CD4-positive, alpha-beta T cell (primary cell): Measurements from ENCODE around the gene ACAP2. TPM values are rescaled to one million over a fixed set of nuclear protein-coding genes. Genes with fewer than 3 reads are reported as not detected.
A peak's percentile ranks its signal among the peaks of the same experiment; 100 is the strongest.

ENCODE experiments used
- ATAC-seq: fragments of 200-7000 bp; cut with Tn5 transposase; one replicate; pipeline ENCODE4 v1.10.0; 2022; ENCODE audit warnings: mild to moderate bottlenecking; ENCODE audit not compliant: poor library complexity
- CTCF ChIA-PET: fragments of 350-600 bp; sonication (Branson Sonifier 250); formaldehyde crosslinking; loops from one replicate; lab custom pipeline; 2021; ENCODE audit warnings: antibody characterized with exemption, inconsistent platforms; lab: Charles Lee
- POLR2A ChIA-PET: fragments of 350-600 bp; sonication (Branson Sonifier 250); formaldehyde crosslinking; loops from one replicate; lab custom pipeline; 2021; ENCODE audit warnings: antibody characterized with exemption, inconsistent platforms; lab: Charles Lee
- DNase-seq, 14 experiments: peaks; one replicate each; pipeline ENCODE4 v3.0.0-alpha.2; 2013 to 2020; ENCODE audit warnings: mixed read lengths in 2 of 14
- H3K27ac ChIP-seq, 2 donors: one replicate each; pipeline versions ENCODE4 v1.5.1 to v1.7.0; 2013; ENCODE audit warnings: low read length in 2 of 2, low read depth in 1 of 2, mild to moderate bottlenecking in 1 of 2
- H3K27me3 ChIP-seq, 2 experiments: 1 replicate in 1 of 2; 2 replicates in 1 of 2; pipeline versions ENCODE4 v1.6.1 to v1.7.0; 2013; ENCODE audit warnings: low read length in 2 of 2, control low read depth in 1 of 2, mild to moderate bottlenecking in 1 of 2, moderate library complexity in 1 of 2; ENCODE audit not compliant: insufficient read depth in 2 of 2, control insufficient read depth in 1 of 2
- H3K36me3 ChIP-seq: one replicate; pipeline ENCODE4 v1.6.1; 2013; ENCODE audit warnings: low read length, control low read depth; ENCODE audit not compliant: insufficient read depth
- H3K4me1 ChIP-seq: one replicate; pipeline ENCODE4 v1.6.1; 2013; ENCODE audit warnings: low read length, control low read depth; ENCODE audit not compliant: insufficient read depth
- H3K4me3 ChIP-seq: one replicate; pipeline ENCODE4 v1.5.1; 2013; ENCODE audit warnings: mild to moderate bottlenecking, low read length, moderate library complexity
- H3K9me3 ChIP-seq, 2 experiments: 1 replicate in 1 of 2; 2 replicates in 1 of 2; pipeline versions ENCODE4 v1.6.1 to v1.7.0; 2013; ENCODE audit warnings: low read length in 2 of 2, mild to moderate bottlenecking in 2 of 2, control low read depth in 1 of 2, moderate library complexity in 1 of 2; ENCODE audit not compliant: control insufficient read depth in 1 of 2, insufficient read depth in 1 of 2
- H3K27ac Mint-ChIP-seq: one replicate; pipeline ENCODE4 v1.8.0; 2020; ENCODE audit warnings: mixed read lengths
- H3K27me3 Mint-ChIP-seq: one replicate; pipeline ENCODE4 v1.8.0; 2021; ENCODE audit warnings: mixed read lengths
- H3K36me3 Mint-ChIP-seq: one replicate; pipeline ENCODE4 v1.8.0; 2021; ENCODE audit warnings: low read depth, mixed read lengths
- H3K4me1 Mint-ChIP-seq: one replicate; pipeline ENCODE4 v1.8.0; 2021; ENCODE audit warnings: low read depth, mixed read lengths
- H3K4me3 Mint-ChIP-seq: one replicate; pipeline ENCODE4 v1.8.0; 2020; ENCODE audit warnings: mild to moderate bottlenecking, mixed read lengths
- H3K9me3 Mint-ChIP-seq: one replicate; pipeline ENCODE4 v1.8.0; 2020; ENCODE audit warnings: mixed read lengths
- CTCF ChIP-seq: fragments of 200-600 bp; IDR thresholded peaks from one replicate; pipeline ENCODE4 v1.8.0; 2022; ENCODE audit warnings: antibody characterized with exemption, mild to moderate bottlenecking
- intact Hi-C, 2 experiments: fragments of 100-400 bp; cut with DNase I in 1 of 2; cut with micrococcal nuclease in 1 of 2; formaldehyde crosslinking; loops; one replicate each; pipeline versions ENCODE4 v1.15.1 to v1.9.0; 2023 to 2025; cut with DNase I, micrococcal nuclease
- total RNA-seq, 174 experiments: library from RNA in 2 of 174; stranded (reverse) in 2 of 174; gene quantifications; one replicate each; pipeline ENCODE4 v1.2.3 and lab custom pipeline; 2021 to 2026

ACAP2 gene
- total RNA-seq, 2 experiments from 2014 or later: 50.7 to 51.4 TPM

- Mint-ChIP-seq H3K36me3 (peaks cover 19% of the 10 kb centered on the region), H3K27me3 (no peaks in the 10 kb centered on the region), H3K4me1 (peaks cover 72% of the 10 kb centered on the region), H3K27ac (peak overlapping the region; percentile 6), H3K9me3 (no peaks in the 10 kb centered on the region), H3K4me3 (peak overlapping the region; percentile 70)
- Histone ChIP-seq H3K27me3 (no peaks in the 10 kb centered on the region), H3K9me3 (no peaks in the 10 kb centered on the region), H3K4me3 (no peak overlapping the region), H3K4me1 (peaks cover 37% of the 10 kb centered on the region), H3K27ac (no peak overlapping the region), H3K36me3 (no peaks in the 10 kb centered on the region)
- TF ChIP-seq CTCF: no peak
- POLR2A ChIA-PET: interaction anchor here (5.2 kb wide), 1 partner anchor 103 kb away, joined by 20 read pairs; the partner anchor contains the start of gene PPP1R2
- ATAC-seq (no peak), DNase-seq (no peak)
- intact Hi-C loops: loop anchor here (5.0 to 10.0 kb wide), 4 partner anchors 43 to 467 kb away; partner anchors contain the start of genes XXYLT1 (in 2 of the 2) and TNK2 (in 1 of the 2)
- CTCF ChIA-PET: interaction anchor here (1.7 to 2.5 kb wide), 2 partner anchors 12 to 170 kb away, joined by 3 to 12 read pairs; partner anchors contain the start of gene XXYLT1
These were observed 2.4 kb downstream of the ACAP2 start for GRCh38 chr3:195440379-195440778.

- Histone ChIP-seq H3K4me3 (no peak overlapping the region), H3K27me3 (no peaks in the 10 kb centered on the region), H3K9me3 (no peaks in the 10 kb centered on the region), H3K4me1 (peaks cover 24% of the 10 kb centered on the region), H3K27ac (no peak overlapping the region), H3K36me3 (no peaks in the 10 kb centered on the region)
- DNase-seq (no peak), ATAC-seq (no peak)
- intact Hi-C loops: no loop called here
- TF ChIP-seq CTCF: no peak
- no peak overlapping the region for H3K27ac Mint-ChIP-seq
- CTCF ChIA-PET: no interaction called here
- no peak overlapping the region for H3K4me3 Mint-ChIP-seq
- no peaks in the 10 kb centered on the region for H3K9me3 Mint-ChIP-seq
- POLR2A ChIA-PET: no interaction called here
- H3K27me3 Mint-ChIP-seq: no peaks in the 10 kb centered on the region
- peaks cover 74% of the 10 kb centered on the region for H3K4me1 Mint-ChIP-seq
- peaks cover 30% of the 10 kb centered on the region for H3K36me3 Mint-ChIP-seq
These were observed 4.4 kb downstream of the ACAP2 start for GRCh38 chr3:195438371-195438770.

- Mint-ChIP-seq H3K27ac (peak overlapping the region; percentile 1), H3K27me3 (no peaks in the 10 kb centered on the region), H3K4me3 (peak overlapping the region; percentile 8), H3K9me3 (no peaks in the 10 kb centered on the region), H3K4me1 (peaks cover 77% of the 10 kb centered on the region), H3K36me3 (peaks cover 3% of the 10 kb centered on the region)
- intact Hi-C loops: loop anchor here in 1 of 2 experiments (2.0 kb wide), 1 partner anchor 35 kb away; no protein-coding TSS in a partner anchor
- H3K9me3 ChIP-seq: no peaks in the 10 kb centered on the region
- peaks cover 12% of the 10 kb centered on the region for H3K4me1 ChIP-seq
- ChIA-PET POLR2A (no interaction called here), CTCF (no interaction called here)
- H3K27ac ChIP-seq: no peak overlapping the region
- no peak for DNase-seq
- H3K4me3 ChIP-seq: no peak overlapping the region
- no peak for TF ChIP-seq CTCF
- no peak for ATAC-seq
- H3K27me3 ChIP-seq: no peaks in the 10 kb centered on the region
- H3K36me3 ChIP-seq: peaks cover 2% of the 10 kb centered on the region
These were observed 17.0 kb downstream of the ACAP2 start for GRCh38 chr3:195425849-195426248.
